H9 (cell line): ENCODE results near the gene TMC3. TPM values are rescaled to one million over a fixed set of nuclear protein-coding genes. Genes with fewer than 3 reads are reported as not detected.

Experiments used
- DNase-seq: peaks from one replicate; pipeline ENCODE4 v3.0.0-alpha.2; 2017
- H2AFZ ChIP-seq: one replicate; pipeline ENCODE4 v1.6.1; 2013; ENCODE audit warnings: mild to moderate bottlenecking, low read length, control low read depth, moderate library complexity
- H2AK5ac ChIP-seq: 2 replicates; pipeline ENCODE4 v1.6.1; 2013; ENCODE audit warnings: low read length, control low read depth, mixed read lengths; ENCODE audit not compliant: insufficient read length
- H2BK120ac ChIP-seq: one replicate; pipeline ENCODE4 v1.6.1; 2013; ENCODE audit warnings: low read depth, mild to moderate bottlenecking, low read length, control low read depth, inconsistent platforms; ENCODE audit not compliant: poor library complexity, severe bottlenecking
- H2BK12ac ChIP-seq: 2 replicates; pipeline ENCODE4 v1.6.1; 2013; ENCODE audit warnings: low read length, control low read depth, mixed read lengths, low read depth; ENCODE audit not compliant: insufficient read length
- H2BK15ac ChIP-seq: 2 replicates; pipeline ENCODE4 v1.6.1; 2013; ENCODE audit warnings: low read depth, low read length, control low read depth
- H2BK20ac ChIP-seq: one replicate; pipeline ENCODE4 v1.6.1; 2013; ENCODE audit warnings: low read depth, mild to moderate bottlenecking, low read length, control low read depth, inconsistent platforms; ENCODE audit not compliant: poor library complexity, severe bottlenecking
- H2BK5ac ChIP-seq: 2 replicates; pipeline ENCODE4 v1.6.1; 2013; ENCODE audit warnings: low read length, control low read depth, mixed read lengths; ENCODE audit not compliant: insufficient read length
- H3K14ac ChIP-seq: 2 replicates; pipeline ENCODE4 v1.6.1; 2013; ENCODE audit warnings: low read length, control low read depth; ENCODE audit not compliant: insufficient read depth
- H3K18ac ChIP-seq: 2 replicates; pipeline ENCODE4 v1.6.1; 2013; ENCODE audit warnings: low read depth, mild to moderate bottlenecking, mixed read lengths, low read length, control low read depth; ENCODE audit not compliant: insufficient read length
- H3K23ac ChIP-seq: 2 replicates; pipeline ENCODE4 v1.6.1; 2013; ENCODE audit warnings: low read length, control low read depth, mixed read lengths, low read depth; ENCODE audit not compliant: insufficient read length
- H3K23me2 ChIP-seq: 2 replicates; pipeline ENCODE4 v1.6.1; 2013; ENCODE audit warnings: low read depth, mild to moderate bottlenecking, mixed read lengths, low read length, control low read depth; ENCODE audit not compliant: insufficient read length, poor library complexity, severe bottlenecking
- H3K27ac ChIP-seq: 2 replicates; pipeline ENCODE4 v1.5.1; 2013; ENCODE audit warnings: low read length, control low read depth, mixed read lengths, low read depth; ENCODE audit not compliant: insufficient read length
- H3K27me3 ChIP-seq: 2 replicates; pipeline ENCODE4 v1.6.1; 2013; ENCODE audit warnings: low read length, control low read depth, inconsistent platforms; ENCODE audit not compliant: insufficient read depth
- H3K4ac ChIP-seq: 2 replicates; pipeline ENCODE4 v1.6.1; 2013; ENCODE audit warnings: low read depth, mild to moderate bottlenecking, control low read depth, inconsistent platforms, low read length, moderate library complexity
- H3K4me1 ChIP-seq: 2 replicates; pipeline ENCODE4 v1.6.1; 2013; ENCODE audit warnings: low read length, control low read depth, inconsistent platforms; ENCODE audit not compliant: insufficient read depth
- H3K4me2 ChIP-seq: 2 replicates; pipeline ENCODE4 v1.6.1; 2013; ENCODE audit warnings: low read length, control low read depth, mixed read lengths; ENCODE audit not compliant: insufficient read length, insufficient read depth
- H3K56ac ChIP-seq: 2 replicates; pipeline ENCODE4 v1.6.1; 2013; ENCODE audit warnings: low read depth, mild to moderate bottlenecking, mixed read lengths, low read length, control low read depth; ENCODE audit not compliant: insufficient read length
- H3K79me1 ChIP-seq: 2 replicates; pipeline ENCODE4 v1.6.1; 2013; ENCODE audit warnings: low read depth, mild to moderate bottlenecking, moderate library complexity, low read length, control low read depth, inconsistent platforms; ENCODE audit not compliant: insufficient read depth, poor library complexity, severe bottlenecking
- H3K79me2 ChIP-seq: 2 replicates; pipeline ENCODE4 v1.6.1; 2013; ENCODE audit warnings: low read length, control low read depth, inconsistent platforms; ENCODE audit not compliant: insufficient read depth
- H3K9ac ChIP-seq: 2 replicates; pipeline ENCODE4 v1.6.1; 2013; ENCODE audit warnings: low read length, control low read depth, mixed read lengths; ENCODE audit not compliant: insufficient read length; ENCODE audit errors: extremely low read depth
- H3K9me3 ChIP-seq: one replicate; pipeline ENCODE4 v1.6.1; 2013; ENCODE audit warnings: low read depth, low read length, inconsistent platforms; ENCODE audit not compliant: control insufficient read depth
- H3T11ph ChIP-seq: one replicate; pipeline ENCODE4 v1.6.1; 2013; ENCODE audit warnings: mild to moderate bottlenecking, low read length, control low read depth, inconsistent platforms
- H4K20me1 ChIP-seq: one replicate; pipeline ENCODE4 v1.6.1; 2013; ENCODE audit not compliant: control insufficient read depth, insufficient read length, insufficient read depth
- H4K5ac ChIP-seq: 2 replicates; pipeline ENCODE4 v1.6.1; 2013; ENCODE audit warnings: low read depth, mild to moderate bottlenecking, mixed read lengths, low read length, control low read depth; ENCODE audit not compliant: insufficient read length
- H4K8ac ChIP-seq: replicated peaks from 2 replicates; pipeline ENCODE4 v1.6.1; 2013; ENCODE audit warnings: low read length, control low read depth, mixed read lengths, low read depth; ENCODE audit not compliant: insufficient read length
- H4K91ac ChIP-seq: 2 replicates; pipeline ENCODE4 v1.6.1; 2013; ENCODE audit warnings: low read depth, mild to moderate bottlenecking, moderate library complexity, mixed read lengths, low read length, control low read depth; ENCODE audit not compliant: insufficient read length
- H3K27ac Mint-ChIP-seq, 3 experiments: 2 replicates in 2 of 3; 3 replicates in 1 of 3; pipeline ENCODE4 v1.8.0; 2020 to 2021; ENCODE audit warnings: mixed read lengths in 3 of 3, mild to moderate bottlenecking in 1 of 3, moderate library complexity in 1 of 3
- H3K27me3 Mint-ChIP-seq: 2 replicates; pipeline ENCODE4 v1.8.0; 2021; ENCODE audit warnings: low read depth, mild to moderate bottlenecking, moderate library complexity, mixed read lengths
- H3K36me3 Mint-ChIP-seq, 3 experiments: 2 replicates in 2 of 3; 3 replicates in 1 of 3; pipeline ENCODE4 v1.8.0; 2020 to 2021; ENCODE audit warnings: low read depth in 3 of 3, mixed read lengths in 3 of 3; ENCODE audit not compliant: insufficient read depth in 1 of 3
- H3K4me1 Mint-ChIP-seq, 2 experiments: 2 replicates each; pipeline ENCODE4 v1.8.0; 2020; ENCODE audit warnings: mixed read lengths in 2 of 2
- H3K4me3 Mint-ChIP-seq, 2 experiments: 2 replicates in 1 of 2; 3 replicates in 1 of 2; pipeline ENCODE4 v1.8.0; 2020 to 2021; ENCODE audit warnings: mild to moderate bottlenecking in 2 of 2, mixed read lengths in 2 of 2, moderate library complexity in 1 of 2
- H3K9me3 Mint-ChIP-seq, 2 experiments: 2 replicates in 1 of 2; 3 replicates in 1 of 2; pipeline ENCODE4 v1.8.0; 2020; ENCODE audit warnings: mild to moderate bottlenecking in 2 of 2, mixed read lengths in 2 of 2, moderate library complexity in 1 of 2
- CTCF ChIP-seq: fragments of 200-600 bp; sonication (generic); conservative IDR thresholded peaks from 3 replicates; pipeline ENCODE4 v1.8.0; 2021; ENCODE audit warnings: antibody characterized with exemption, mild to moderate bottlenecking
- WGBS: extraction: QIAGEN DNeasy Blood & Tissue Kit; methylation state at CpG from one replicate; pipeline ENCODE4 v1.1.7; 2013; ENCODE audit warnings: missing lambda C conversion rate, low lambda C conversion rate, mixed read lengths; ENCODE audit not compliant: insufficient read length; ENCODE audit errors: extremely low coverage; 5-methylcytosine and 5-hydroxymethylcytosine counted together
- total RNA-seq: library from RNA; stranded (reverse); gene quantifications from 2 replicates; pipeline ENCODE4 v1.2.1, GENCODE V29; 2021

Gene TMC3
- total RNA-seq, 1 experiment from 2014 or later = not detected

GRCh38 chr15:81316267-81316666 is 57.7 kb downstream of the TMC3 start:
- no peak overlapping the region for H4K91ac ChIP-seq
- H3K27ac Mint-ChIP-seq = no peak overlapping the region; a peak in 1 of 7 replicates
- H2BK5ac ChIP-seq = no peak overlapping the region
- WGBS = no CpG with 5 or more reads among the region's 3 CpGs
- H2AFZ ChIP-seq = no peak overlapping the region
- H2BK15ac ChIP-seq = no peak overlapping the region
- H3T11ph ChIP-seq = no peak overlapping the region
- H2AK5ac ChIP-seq = no peak overlapping the region
- no peak overlapping the region for H3K27ac ChIP-seq
- H3K36me3 Mint-ChIP-seq = peaks cover 13 to 35% (median 24%) of the 10 kb centered on the region in 3 experiments
- DNase-seq = no peak
- no peak overlapping the region for H2BK120ac ChIP-seq
- no peaks in the 10 kb centered on the region for H3K79me2 ChIP-seq
- H3K79me1 ChIP-seq = no peaks in the 10 kb centered on the region
- no peaks in the 10 kb centered on the region for H3K4me1 ChIP-seq
- no peak overlapping the region for H4K5ac ChIP-seq
- H3K27me3 Mint-ChIP-seq = no peaks in the 10 kb centered on the region
- H3K9ac ChIP-seq = no peak overlapping the region
- no peaks in the 10 kb centered on the region for H4K20me1 ChIP-seq
- no peak overlapping the region for H3K4ac ChIP-seq
- no peak overlapping the region for H3K4me2 ChIP-seq
- no peaks in the 10 kb centered on the region for H3K27me3 ChIP-seq
- H4K8ac ChIP-seq = no peak overlapping the region
- H3K9me3 Mint-ChIP-seq = no peaks in the 10 kb centered on the region
- no peak overlapping the region for H3K23ac ChIP-seq
- H3K18ac ChIP-seq = no peak overlapping the region
- H3K56ac ChIP-seq = no peak overlapping the region
- no peaks in the 10 kb centered on the region for H3K9me3 ChIP-seq
- TF ChIP-seq CTCF = no peak
- H3K23me2 ChIP-seq = no peaks in the 10 kb centered on the region
- H3K14ac ChIP-seq = no peak overlapping the region
- no peaks in the 10 kb centered on the region for H3K4me1 Mint-ChIP-seq
- H2BK12ac ChIP-seq = no peak overlapping the region
- H2BK20ac ChIP-seq = no peak overlapping the region
- no peak overlapping the region for H3K4me3 Mint-ChIP-seq
